H1 (cell line): ENCODE measurements around the gene NKAIN1. TPM values are rescaled to one million over a fixed set of nuclear protein-coding genes. Genes with fewer than 3 reads are reported as not detected.

Source experiments
- ASH2L ChIP-seq: fragments of 200-600, 300-600 bp; sonication (generic); IDR thresholded peaks from one replicate; pipeline ENCODE4 v1.7.1; 2017; ENCODE audit warnings: low read length
- EP300 ChIP-seq, 2 experiments: IDR thresholded peaks; 1 replicate in 1 of 2; 2 replicates in 1 of 2; pipeline ENCODE4 v1.6.1; 2011 to 2012; ENCODE audit warnings: low read depth in 2 of 2, low read length in 2 of 2, mild to moderate bottlenecking in 2 of 2, borderline replicate concordance in 1 of 2, inconsistent platforms in 1 of 2, moderate library complexity in 1 of 2
- HDAC6 ChIP-seq: IDR thresholded peaks from one replicate; pipeline ENCODE4 v1.7.1; 2012; ENCODE audit warnings: low read depth, mild to moderate bottlenecking, inconsistent platforms, low read length, moderate library complexity
- NRF1 ChIP-seq: IDR thresholded peaks from 2 replicates; pipeline ENCODE4 v1.6.1; 2011; ENCODE audit warnings: mild to moderate bottlenecking, low read depth, low read length, improper control_type of control experiment
- RNF2 ChIP-seq: fragments of 200-900, 300-1000 bp; sonication (generic); IDR thresholded peaks from 2 replicates; pipeline ENCODE4 v1.7.1; 2016; ENCODE audit warnings: borderline replicate concordance, low read depth, mild to moderate bottlenecking, antibody characterized with exemption, low read length; ENCODE audit not compliant: poor library complexity, severe bottlenecking; ENCODE audit errors: missing control alignments
- SAP30 ChIP-seq: fragments of 300-600 bp; sonication (generic); IDR thresholded peaks from 2 replicates; pipeline ENCODE4 v1.7.1; 2012; ENCODE audit warnings: low read length, moderate library complexity, mild to moderate bottlenecking, inconsistent platforms; ENCODE audit not compliant: insufficient read depth, insufficient replicate concordance
- SIRT6 ChIP-seq: IDR thresholded peaks from one replicate; pipeline ENCODE4 v1.7.1; 2012; ENCODE audit warnings: low read length, inconsistent platforms
- SIX5 ChIP-seq: IDR thresholded peaks from 2 replicates; pipeline ENCODE4 v1.6.1; 2011; ENCODE audit warnings: mild to moderate bottlenecking, low read depth, low read length
- SP2 ChIP-seq: IDR thresholded peaks from 2 replicates; pipeline ENCODE4 v1.6.1; 2012; ENCODE audit warnings: mild to moderate bottlenecking, low read length, inconsistent platforms
- TAF1 ChIP-seq: IDR thresholded peaks from 2 replicates; pipeline ENCODE4 v1.6.1; 2011; ENCODE audit warnings: mild to moderate bottlenecking, low read depth, low read length
- ZNF274 ChIP-seq: IDR thresholded peaks from 2 replicates; pipeline ENCODE4 v1.7.0; 2012; ENCODE audit warnings: low read length, borderline replicate concordance; ENCODE audit errors: extremely low read depth
- polyA plus RNA-seq, 7 experiments: library from polyadenylated mRNA; depleted of rRNA in 3 of 7; stranded (reverse) in 5 of 7; unstranded in 2 of 7; fragments of >200 nt in 5 of 7; fragments of 200-250 nt in 2 of 7; gene quantifications; 1 replicate in 5 of 7; 2 replicates in 1 of 7; 4 replicates in 1 of 7; pipeline versions ENCODE4 v1.2.1 to v1.2.3, GENCODE V29; 2011 to 2013; ENCODE audit warnings: missing spikeins in 2 of 7, mixed read lengths in 2 of 7
- total RNA-seq: library from RNA; stranded (reverse); fragmentation: NEBNext Ultra II Directional; extraction: Animal tissue kit (Norgen Biotek cat#: 25700); gene quantifications from 2 replicates; pipeline ENCODE4 v1.2.1, GENCODE V29; 2021
- TF ChIP-seq, protein P1 (sequence below): fragments of 300-600 bp; sonication (generic); IDR thresholded peaks from 2 replicates; pipeline ENCODE4 v1.7.1; 2012; ENCODE audit warnings: low read length, moderate library complexity, mild to moderate bottlenecking, inconsistent platforms; ENCODE audit not compliant: insufficient replicate concordance

The NKAIN1 gene
- total and polyA plus RNA-seq, 2 of the 8 experiments (the other 6 are each of a cell fraction or from before 2014, with no cell fraction given) = 59.3 to 66.9 TPM

GRCh38 chr1:31164291-31164690, 75.4 kb downstream of the NKAIN1 start (continued):
- TF ChIP-seq, protein P1, sequence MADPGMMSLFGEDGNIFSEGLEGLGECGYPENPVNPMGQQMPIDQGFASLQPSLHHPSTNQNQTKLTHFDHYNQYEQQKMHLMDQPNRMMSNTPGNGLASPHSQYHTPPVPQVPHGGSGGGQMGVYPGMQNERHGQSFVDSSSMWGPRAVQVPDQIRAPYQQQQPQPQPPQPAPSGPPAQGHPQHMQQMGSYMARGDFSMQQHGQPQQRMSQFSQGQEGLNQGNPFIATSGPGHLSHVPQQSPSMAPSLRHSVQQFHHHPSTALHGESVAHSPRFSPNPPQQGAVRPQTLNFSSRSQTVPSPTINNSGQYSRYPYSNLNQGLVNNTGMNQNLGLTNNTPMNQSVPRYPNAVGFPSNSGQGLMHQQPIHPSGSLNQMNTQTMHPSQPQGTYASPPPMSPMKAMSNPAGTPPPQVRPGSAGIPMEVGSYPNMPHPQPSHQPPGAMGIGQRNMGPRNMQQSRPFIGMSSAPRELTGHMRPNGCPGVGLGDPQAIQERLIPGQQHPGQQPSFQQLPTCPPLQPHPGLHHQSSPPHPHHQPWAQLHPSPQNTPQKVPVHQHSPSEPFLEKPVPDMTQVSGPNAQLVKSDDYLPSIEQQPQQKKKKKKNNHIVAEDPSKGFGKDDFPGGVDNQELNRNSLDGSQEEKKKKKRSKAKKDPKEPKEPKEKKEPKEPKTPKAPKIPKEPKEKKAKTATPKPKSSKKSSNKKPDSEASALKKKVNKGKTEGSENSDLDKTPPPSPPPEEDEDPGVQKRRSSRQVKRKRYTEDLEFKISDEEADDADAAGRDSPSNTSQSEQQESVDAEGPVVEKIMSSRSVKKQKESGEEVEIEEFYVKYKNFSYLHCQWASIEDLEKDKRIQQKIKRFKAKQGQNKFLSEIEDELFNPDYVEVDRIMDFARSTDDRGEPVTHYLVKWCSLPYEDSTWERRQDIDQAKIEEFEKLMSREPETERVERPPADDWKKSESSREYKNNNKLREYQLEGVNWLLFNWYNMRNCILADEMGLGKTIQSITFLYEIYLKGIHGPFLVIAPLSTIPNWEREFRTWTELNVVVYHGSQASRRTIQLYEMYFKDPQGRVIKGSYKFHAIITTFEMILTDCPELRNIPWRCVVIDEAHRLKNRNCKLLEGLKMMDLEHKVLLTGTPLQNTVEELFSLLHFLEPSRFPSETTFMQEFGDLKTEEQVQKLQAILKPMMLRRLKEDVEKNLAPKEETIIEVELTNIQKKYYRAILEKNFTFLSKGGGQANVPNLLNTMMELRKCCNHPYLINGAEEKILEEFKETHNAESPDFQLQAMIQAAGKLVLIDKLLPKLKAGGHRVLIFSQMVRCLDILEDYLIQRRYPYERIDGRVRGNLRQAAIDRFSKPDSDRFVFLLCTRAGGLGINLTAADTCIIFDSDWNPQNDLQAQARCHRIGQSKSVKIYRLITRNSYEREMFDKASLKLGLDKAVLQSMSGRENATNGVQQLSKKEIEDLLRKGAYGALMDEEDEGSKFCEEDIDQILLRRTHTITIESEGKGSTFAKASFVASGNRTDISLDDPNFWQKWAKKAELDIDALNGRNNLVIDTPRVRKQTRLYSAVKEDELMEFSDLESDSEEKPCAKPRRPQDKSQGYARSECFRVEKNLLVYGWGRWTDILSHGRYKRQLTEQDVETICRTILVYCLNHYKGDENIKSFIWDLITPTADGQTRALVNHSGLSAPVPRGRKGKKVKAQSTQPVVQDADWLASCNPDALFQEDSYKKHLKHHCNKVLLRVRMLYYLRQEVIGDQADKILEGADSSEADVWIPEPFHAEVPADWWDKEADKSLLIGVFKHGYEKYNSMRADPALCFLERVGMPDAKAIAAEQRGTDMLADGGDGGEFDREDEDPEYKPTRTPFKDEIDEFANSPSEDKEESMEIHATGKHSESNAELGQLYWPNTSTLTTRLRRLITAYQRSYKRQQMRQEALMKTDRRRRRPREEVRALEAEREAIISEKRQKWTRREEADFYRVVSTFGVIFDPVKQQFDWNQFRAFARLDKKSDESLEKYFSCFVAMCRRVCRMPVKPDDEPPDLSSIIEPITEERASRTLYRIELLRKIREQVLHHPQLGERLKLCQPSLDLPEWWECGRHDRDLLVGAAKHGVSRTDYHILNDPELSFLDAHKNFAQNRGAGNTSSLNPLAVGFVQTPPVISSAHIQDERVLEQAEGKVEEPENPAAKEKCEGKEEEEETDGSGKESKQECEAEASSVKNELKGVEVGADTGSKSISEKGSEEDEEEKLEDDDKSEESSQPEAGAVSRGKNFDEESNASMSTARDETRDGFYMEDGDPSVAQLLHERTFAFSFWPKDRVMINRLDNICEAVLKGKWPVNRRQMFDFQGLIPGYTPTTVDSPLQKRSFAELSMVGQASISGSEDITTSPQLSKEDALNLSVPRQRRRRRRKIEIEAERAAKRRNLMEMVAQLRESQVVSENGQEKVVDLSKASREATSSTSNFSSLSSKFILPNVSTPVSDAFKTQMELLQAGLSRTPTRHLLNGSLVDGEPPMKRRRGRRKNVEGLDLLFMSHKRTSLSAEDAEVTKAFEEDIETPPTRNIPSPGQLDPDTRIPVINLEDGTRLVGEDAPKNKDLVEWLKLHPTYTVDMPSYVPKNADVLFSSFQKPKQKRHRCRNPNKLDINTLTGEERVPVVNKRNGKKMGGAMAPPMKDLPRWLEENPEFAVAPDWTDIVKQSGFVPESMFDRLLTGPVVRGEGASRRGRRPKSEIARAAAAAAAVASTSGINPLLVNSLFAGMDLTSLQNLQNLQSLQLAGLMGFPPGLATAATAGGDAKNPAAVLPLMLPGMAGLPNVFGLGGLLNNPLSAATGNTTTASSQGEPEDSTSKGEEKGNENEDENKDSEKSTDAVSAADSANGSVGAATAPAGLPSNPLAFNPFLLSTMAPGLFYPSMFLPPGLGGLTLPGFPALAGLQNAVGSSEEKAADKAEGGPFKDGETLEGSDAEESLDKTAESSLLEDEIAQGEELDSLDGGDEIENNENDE = no peak
- TF ChIP-seq ZNF274 (no peak), HDAC6 (no peak), RNF2 (no peak), SIX5 (no peak), SIRT6 (no peak), NRF1 (no peak), EP300 (IDR thresholded peaks at IDR 0.05; ENCODE audit: borderline replicate concordance in 1 of 2, low read depth in 2 of 2, low read length in 2 of 2) (no peak), TAF1 (no peak), SAP30 (no peak), ASH2L (no peak), SP2 (no peak)
